HL-60 (cell line): ENCODE data around the gene LRRC25.

Experiments used
- DNase-seq, 2 experiments: peaks; one replicate each; pipeline ENCODE4 v3.0.0-alpha.2; 2010 to 2020; ENCODE audit warnings: low read depth in 1 of 2, low spot score in 1 of 2
- H3K27ac ChIP-seq: fragments of 250-450 bp; sonication (Bioruptor Pico); replicated peaks from 2 replicates; pipeline ENCODE4 v1.5.1; 2020; ENCODE audit warnings: mild to moderate bottlenecking, moderate library complexity
- H3K27me3 ChIP-seq: fragments of 250-450 bp; sonication (Bioruptor Pico); 2 replicates; pipeline ENCODE4 v1.5.1; 2021; ENCODE audit warnings: mild to moderate bottlenecking, moderate library complexity; ENCODE audit not compliant: insufficient read depth, poor library complexity, severe bottlenecking
- H3K4me3 ChIP-seq: replicated peaks from 2 replicates; pipeline ENCODE4 v1.5.1; 2011; ENCODE audit warnings: mild to moderate bottlenecking, control low read depth, low read length; ENCODE audit not compliant: insufficient read depth
- CTCF ChIP-seq: IDR thresholded peaks from one replicate; pipeline ENCODE4 v1.5.1; 2011; ENCODE audit warnings: low read length, control low read depth, inconsistent platforms; ENCODE audit not compliant: insufficient read depth
- GABPA ChIP-seq: IDR thresholded peaks from 2 replicates; pipeline ENCODE4 v1.6.1; 2012; ENCODE audit warnings: low read depth
- POLR2AphosphoS5 ChIP-seq: IDR thresholded peaks from 2 replicates; pipeline ENCODE4 v1.6.1; 2012; ENCODE audit warnings: low read depth
- REST ChIP-seq: IDR thresholded peaks from 2 replicates; pipeline ENCODE4 v1.6.1; 2012; ENCODE audit warnings: low read depth; ENCODE audit not compliant: insufficient replicate concordance
- SPI1 ChIP-seq: IDR thresholded peaks from 2 replicates; pipeline ENCODE4 v1.6.1; 2012; ENCODE audit warnings: low read depth, mild to moderate bottlenecking, borderline replicate concordance
- microRNA-seq: library from miRNA; unstranded; fragments of <30 nt; microRNA quantifications from one replicate; pipeline ENCODE4, GENCODE V29; 2018

LRRC25 gene

DNA sequence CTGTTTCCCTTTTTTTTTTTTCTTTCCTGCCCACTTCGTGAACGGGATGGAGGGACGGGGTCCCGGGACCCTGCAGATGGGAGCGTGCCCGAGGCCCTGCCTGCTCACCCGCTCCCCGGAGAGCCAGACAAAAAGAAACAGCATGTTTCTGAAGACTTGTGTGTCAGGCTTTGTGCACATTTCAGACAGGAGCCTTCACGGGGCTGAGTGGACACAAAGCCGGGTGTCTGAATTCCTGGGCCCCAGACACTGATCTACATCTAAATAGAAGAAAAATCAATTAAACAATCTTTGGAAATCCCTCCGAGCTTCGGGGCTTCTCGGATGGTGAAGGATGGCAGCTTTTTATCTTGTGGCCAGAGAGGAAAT is 52.9 kb downstream of the LRRC25 start:
- Histone ChIP-seq H3K4me3 (no peak overlapping the region), H3K27ac (no peak overlapping the region), H3K27me3 (no peaks in the 10 kb centered on the region)
- no peak for DNase-seq
- TF ChIP-seq REST (no peak), GABPA (no peak), CTCF (no peak)

- DNase-seq, result no peak
- Histone ChIP-seq H3K27me3 (no peaks in the 10 kb centered on the region), H3K27ac (0 out of 2 replicates have a peak overlapping the region, but pooled peaks have one; percentile 17), H3K4me3 (no peak overlapping the region)
- TF ChIP-seq SPI1, result no peak
- no peak for TF ChIP-seq REST
- TF ChIP-seq POLR2AphosphoS5, result no peak
- TF ChIP-seq GABPA, result no peak
- TF ChIP-seq CTCF, result no peak
These were observed 55.3 kb downstream of the LRRC25 start for GRCh38 chr19:18342090-18342632.

Small RNAs within 50 kb of the gene (microRNA-seq; reads per million reads assigned to microRNA genes)
- gene MIR3189, result 3.0 reads per million, percentile 3 among the genes with 10 or more reads in this experiment
